Mesothelial cell of epicardium (in vitro differentiated cells): Measurements from ENCODE around the gene TATDN2. TPM values are rescaled to one million over a fixed set of nuclear protein-coding genes. Genes with fewer than 3 reads are reported as not detected.

Experiments
- DNase-seq, 2 experiments: peaks; one replicate each; pipeline ENCODE4 v3.0.0; 2021; ENCODE audit warnings: low spot score in 2 of 2; ENCODE audit not compliant: unreplicated experiment in 2 of 2
- H3K27ac Mint-ChIP-seq: 2 replicates; pipeline ENCODE4 v1.8.0; 2021; ENCODE audit warnings: mixed read lengths
- H3K27me3 Mint-ChIP-seq: 2 replicates; pipeline ENCODE4 v1.8.0; 2021; ENCODE audit warnings: low read depth, mixed read lengths
- H3K36me3 Mint-ChIP-seq: 2 replicates; pipeline ENCODE4 v1.8.0; 2021; ENCODE audit warnings: mixed read lengths
- H3K4me1 Mint-ChIP-seq: 2 replicates; pipeline ENCODE4 v1.8.0; 2021; ENCODE audit warnings: mixed read lengths
- H3K4me3 Mint-ChIP-seq: 2 replicates; pipeline ENCODE4 v1.8.0; 2021; ENCODE audit warnings: mild to moderate bottlenecking, moderate library complexity, mixed read lengths
- H3K9me3 Mint-ChIP-seq: 2 replicates; pipeline ENCODE4 v1.8.0; 2021; ENCODE audit warnings: mixed read lengths
- total RNA-seq: library from RNA; stranded (reverse); gene quantifications from 3 replicates; pipeline ENCODE4 v1.2.1, GENCODE V29; 2021
- TF ChIP-seq, protein P1 (sequence below): fragments of 200-600 bp; sonication (generic); IDR thresholded peaks from one replicate; pipeline ENCODE4 v1.5.0; 2021; ENCODE audit warnings: antibody characterized with exemption; ENCODE audit not compliant: unreplicated experiment

The TATDN2 gene
- total RNA-seq, 1 donor from 2014 or later, result 40.6 TPM

DNA sequence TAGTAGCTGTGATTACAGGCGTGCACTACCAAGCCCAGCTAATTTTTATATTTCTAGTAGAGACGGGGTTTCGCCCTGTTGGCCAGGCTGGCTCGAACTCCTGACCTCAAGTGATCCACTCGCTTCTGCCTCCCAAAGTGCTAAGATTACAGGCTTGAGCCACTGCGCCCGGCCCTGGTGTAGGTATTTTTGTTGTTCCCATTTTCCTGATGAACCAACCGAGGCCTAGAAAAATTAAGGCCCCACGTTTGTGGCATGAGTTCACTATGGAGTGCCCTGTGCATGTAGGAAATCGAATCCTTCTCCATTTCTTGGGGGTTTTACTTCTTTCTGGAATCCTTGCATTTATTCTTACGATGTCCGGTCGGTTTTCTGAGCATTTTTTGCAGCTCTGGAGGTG, 14.3 kb upstream of the TATDN2 start:
- DNase-seq, result no peak
- no peaks in the 10 kb centered on the region for H3K9me3 Mint-ChIP-seq
- no peaks in the 10 kb centered on the region for H3K4me1 Mint-ChIP-seq
- H3K4me3 Mint-ChIP-seq, result no peak overlapping the region
- H3K27me3 Mint-ChIP-seq, result no peaks in the 10 kb centered on the region
- no peak overlapping the region for H3K27ac Mint-ChIP-seq
- TF ChIP-seq, protein P1, sequence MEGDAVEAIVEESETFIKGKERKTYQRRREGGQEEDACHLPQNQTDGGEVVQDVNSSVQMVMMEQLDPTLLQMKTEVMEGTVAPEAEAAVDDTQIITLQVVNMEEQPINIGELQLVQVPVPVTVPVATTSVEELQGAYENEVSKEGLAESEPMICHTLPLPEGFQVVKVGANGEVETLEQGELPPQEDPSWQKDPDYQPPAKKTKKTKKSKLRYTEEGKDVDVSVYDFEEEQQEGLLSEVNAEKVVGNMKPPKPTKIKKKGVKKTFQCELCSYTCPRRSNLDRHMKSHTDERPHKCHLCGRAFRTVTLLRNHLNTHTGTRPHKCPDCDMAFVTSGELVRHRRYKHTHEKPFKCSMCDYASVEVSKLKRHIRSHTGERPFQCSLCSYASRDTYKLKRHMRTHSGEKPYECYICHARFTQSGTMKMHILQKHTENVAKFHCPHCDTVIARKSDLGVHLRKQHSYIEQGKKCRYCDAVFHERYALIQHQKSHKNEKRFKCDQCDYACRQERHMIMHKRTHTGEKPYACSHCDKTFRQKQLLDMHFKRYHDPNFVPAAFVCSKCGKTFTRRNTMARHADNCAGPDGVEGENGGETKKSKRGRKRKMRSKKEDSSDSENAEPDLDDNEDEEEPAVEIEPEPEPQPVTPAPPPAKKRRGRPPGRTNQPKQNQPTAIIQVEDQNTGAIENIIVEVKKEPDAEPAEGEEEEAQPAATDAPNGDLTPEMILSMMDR, result no peak
- H3K36me3 Mint-ChIP-seq, result no peaks in the 10 kb centered on the region

DNA sequence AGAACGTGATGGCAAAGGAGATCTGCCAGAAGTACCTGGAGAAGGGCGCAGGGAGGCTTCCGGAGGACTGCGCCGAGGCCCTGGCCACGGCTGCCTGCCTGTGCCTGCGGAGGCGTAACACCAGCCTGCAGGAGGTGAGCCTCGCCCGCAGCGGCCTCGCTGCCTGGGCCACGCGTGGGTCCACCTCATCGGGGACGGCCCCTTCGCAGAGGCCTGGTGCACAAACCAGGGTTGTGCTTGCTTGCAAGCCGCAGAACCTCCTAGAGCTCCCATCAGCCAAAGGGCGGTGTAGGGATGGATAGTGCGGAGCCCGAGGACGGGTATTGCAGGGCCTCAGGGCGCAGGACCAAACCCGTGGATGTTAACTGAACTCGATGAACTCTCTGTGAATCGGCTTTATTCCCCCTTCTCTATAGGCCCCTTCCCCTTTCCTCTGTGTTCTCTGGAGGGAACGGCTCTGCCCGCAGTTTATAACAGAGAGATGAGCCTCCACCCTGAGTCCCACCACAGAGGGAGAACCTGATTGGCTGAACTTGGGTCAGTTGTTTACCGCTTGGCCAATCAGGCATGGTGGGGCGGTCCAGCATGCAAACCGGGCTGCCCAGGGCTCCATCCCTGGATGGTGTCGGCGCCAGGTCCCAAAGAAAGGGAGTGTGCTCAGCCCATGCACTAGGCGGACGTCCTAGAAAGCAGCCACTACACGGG, 13.6 kb upstream of the TATDN2 start:
- no peaks in the 10 kb centered on the region for H3K4me1 Mint-ChIP-seq
- no peaks in the 10 kb centered on the region for H3K36me3 Mint-ChIP-seq
- H3K27ac Mint-ChIP-seq, result no peak overlapping the region
- TF ChIP-seq, protein P1, result no peak
- no peak for DNase-seq
- no peaks in the 10 kb centered on the region for H3K27me3 Mint-ChIP-seq
- no peak overlapping the region for H3K4me3 Mint-ChIP-seq
- H3K9me3 Mint-ChIP-seq, result no peaks in the 10 kb centered on the region

GRCh38 chr3:10235551-10235950, 12.7 kb upstream of the TATDN2 start:
- H3K4me1 Mint-ChIP-seq, result no peaks in the 10 kb centered on the region
- no peak overlapping the region for H3K4me3 Mint-ChIP-seq
- H3K27me3 Mint-ChIP-seq, result no peaks in the 10 kb centered on the region
- no peaks in the 10 kb centered on the region for H3K36me3 Mint-ChIP-seq
- DNase-seq, result no peak
- H3K27ac Mint-ChIP-seq, result no peak overlapping the region
- no peaks in the 10 kb centered on the region for H3K9me3 Mint-ChIP-seq
- TF ChIP-seq, protein P1, result no peak

DNA sequence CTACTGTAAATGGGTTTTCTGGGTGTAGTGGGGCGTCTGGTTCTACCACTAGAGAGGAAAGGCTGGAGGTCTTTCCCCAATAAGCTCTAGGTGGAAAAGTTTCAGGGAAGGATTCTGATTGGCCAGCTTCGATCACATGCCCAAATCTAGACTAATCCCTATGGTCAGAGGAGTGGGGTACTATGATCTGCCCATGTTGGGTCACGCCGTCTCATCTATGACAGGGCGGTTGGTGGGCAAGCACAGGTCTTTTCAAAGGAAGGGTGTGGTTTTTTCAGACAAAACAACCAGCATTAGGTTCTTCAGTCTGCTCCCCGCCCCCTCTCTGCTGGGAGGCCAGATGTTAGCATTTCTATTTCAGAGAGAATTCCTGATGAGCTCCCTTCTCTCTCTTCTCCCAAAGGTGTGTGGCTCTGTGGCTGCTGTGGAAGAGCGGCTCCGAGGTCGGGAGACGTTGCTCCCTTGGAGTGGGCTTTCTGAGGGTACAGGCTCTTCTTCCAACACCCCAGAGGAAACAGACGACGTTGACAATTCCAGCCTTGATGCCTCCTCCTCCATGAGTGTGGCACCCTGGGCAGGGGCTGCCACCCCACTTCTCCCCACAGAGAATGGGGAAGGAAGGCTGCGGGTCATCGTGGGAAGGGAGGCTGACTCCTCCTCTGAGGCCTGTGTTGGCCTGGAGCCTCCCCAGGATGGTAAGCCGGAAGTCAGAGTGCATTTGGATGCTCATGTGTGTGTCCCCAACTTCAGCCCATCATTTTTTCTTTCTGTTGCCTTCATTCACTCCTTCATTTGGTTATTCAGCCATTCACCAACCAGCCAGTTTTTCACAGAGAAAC, 9.7 kb upstream of the TATDN2 start:
- H3K27me3 Mint-ChIP-seq, result no peaks in the 10 kb centered on the region
- H3K4me3 Mint-ChIP-seq, result no peak overlapping the region
- H3K9me3 Mint-ChIP-seq, result no peaks in the 10 kb centered on the region
- H3K4me1 Mint-ChIP-seq, result no peaks in the 10 kb centered on the region
- TF ChIP-seq, protein P1, result no peak
- no peak for DNase-seq
- H3K27ac Mint-ChIP-seq, result no peak overlapping the region
- no peaks in the 10 kb centered on the region for H3K36me3 Mint-ChIP-seq

- TF ChIP-seq, protein P1, result no peak
- Mint-ChIP-seq H3K4me1 (no peaks in the 10 kb centered on the region), H3K9me3 (peaks cover 13% of the 10 kb centered on the region), H3K4me3 (no peak overlapping the region), H3K36me3 (no peaks in the 10 kb centered on the region), H3K27me3 (no peaks in the 10 kb centered on the region), H3K27ac (no peak overlapping the region)
- no peak for DNase-seq
These were observed 7.5 kb upstream of the TATDN2 start for GRCh38 chr3:10240799-10241198.
